Activated CD4-positive, CD25-positive, alpha-beta regulatory T cell (primary cell): Measurements from ENCODE around the gene CHST4.
"Not testable (repeated sequence)": the region's sequence is repeated elsewhere in the genome, so short reads cannot be mapped to it uniquely, and the experiment has no call there.

ENCODE experiments used
- DNase-seq, 4 experiments: peaks; one replicate each; lab custom pipeline; 2025; lab: John Stamatoyannopoulos, UW

CHST4 gene

GRCh38 chr16:71526111-71526631 is at the start of gene CHST4:
Gene CHST4, plus strand, starts transcription at chr16:71526426. Its CDS starts 10,252 bp downstream, at chr16:71536678.
- DNase-seq: no peak

DNA sequence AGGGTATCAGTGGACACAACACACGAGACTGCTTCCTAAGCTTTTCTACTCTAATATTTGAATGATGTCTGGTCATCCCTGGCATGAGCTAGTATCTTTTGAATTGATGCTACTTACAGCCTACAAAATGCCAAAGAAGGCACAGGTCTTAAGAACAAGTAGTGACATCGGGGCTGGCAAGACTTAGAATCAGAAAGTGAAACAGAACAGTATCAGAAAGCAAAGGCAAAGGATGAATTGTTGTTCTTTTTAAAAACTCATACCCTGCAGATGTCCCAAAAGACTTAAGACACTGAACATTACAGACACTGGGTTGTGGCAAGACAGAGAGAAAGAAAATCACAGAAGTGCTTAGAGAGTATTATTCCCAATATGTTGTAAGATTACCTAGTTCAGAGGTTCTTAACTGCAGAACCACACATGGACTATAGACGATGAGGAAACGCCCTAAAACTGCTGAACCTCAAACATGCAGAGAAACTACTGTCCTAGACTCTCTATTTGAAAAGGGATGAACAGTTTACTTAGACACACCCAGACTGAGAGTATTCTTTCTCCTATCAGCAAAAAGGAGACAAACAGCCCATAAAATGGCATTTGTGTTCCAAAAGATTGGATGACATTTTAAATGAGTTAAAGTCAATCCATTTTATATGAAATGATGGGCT is 49.6 kb upstream of the CHST4 start:
- no peak for DNase-seq

DNA sequence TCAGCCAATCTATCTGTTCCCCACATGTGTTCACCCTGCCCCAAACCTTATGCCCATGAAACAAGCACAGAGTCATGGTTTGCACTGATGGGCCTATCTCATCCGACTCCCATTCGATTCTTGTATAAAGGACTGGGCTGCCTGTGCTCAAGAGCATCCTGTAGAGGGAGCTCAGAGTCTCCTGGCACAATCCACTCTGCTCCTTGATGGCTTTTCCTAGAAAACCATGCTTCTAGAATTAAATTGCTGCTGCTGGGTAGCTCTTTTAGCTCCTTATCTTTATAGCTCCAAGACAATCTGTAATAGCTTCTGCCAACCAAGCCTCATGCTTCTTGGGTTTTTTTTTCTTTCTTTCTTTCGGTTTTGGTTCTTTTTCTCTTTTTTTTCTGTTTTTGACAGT is 46.8 kb upstream of the CHST4 start:
- DNase-seq: no peak

GRCh38 chr16:71480956-71481355 is 45.3 kb upstream of the CHST4 start:
- no peak for DNase-seq

DNA sequence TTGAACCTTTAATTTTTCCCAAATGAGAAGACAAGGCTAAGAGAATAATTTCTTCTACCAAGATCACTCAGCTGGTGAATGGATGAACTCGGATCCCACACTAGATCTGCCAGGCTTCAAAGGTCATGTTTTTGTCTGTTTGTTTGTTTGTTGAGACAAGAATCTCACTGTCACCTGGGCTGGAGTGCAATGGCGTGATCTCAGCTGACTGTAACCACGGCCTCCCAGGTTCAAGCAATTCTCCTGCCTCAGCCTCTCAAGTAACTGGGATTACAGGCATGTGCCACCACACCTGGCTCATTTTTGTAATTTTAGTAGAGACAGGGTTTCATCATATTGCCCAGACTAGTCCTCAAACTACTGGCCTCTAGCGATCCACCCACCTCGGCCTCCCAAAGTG is 43.7 kb upstream of the CHST4 start:
- no peak for DNase-seq

DNA sequence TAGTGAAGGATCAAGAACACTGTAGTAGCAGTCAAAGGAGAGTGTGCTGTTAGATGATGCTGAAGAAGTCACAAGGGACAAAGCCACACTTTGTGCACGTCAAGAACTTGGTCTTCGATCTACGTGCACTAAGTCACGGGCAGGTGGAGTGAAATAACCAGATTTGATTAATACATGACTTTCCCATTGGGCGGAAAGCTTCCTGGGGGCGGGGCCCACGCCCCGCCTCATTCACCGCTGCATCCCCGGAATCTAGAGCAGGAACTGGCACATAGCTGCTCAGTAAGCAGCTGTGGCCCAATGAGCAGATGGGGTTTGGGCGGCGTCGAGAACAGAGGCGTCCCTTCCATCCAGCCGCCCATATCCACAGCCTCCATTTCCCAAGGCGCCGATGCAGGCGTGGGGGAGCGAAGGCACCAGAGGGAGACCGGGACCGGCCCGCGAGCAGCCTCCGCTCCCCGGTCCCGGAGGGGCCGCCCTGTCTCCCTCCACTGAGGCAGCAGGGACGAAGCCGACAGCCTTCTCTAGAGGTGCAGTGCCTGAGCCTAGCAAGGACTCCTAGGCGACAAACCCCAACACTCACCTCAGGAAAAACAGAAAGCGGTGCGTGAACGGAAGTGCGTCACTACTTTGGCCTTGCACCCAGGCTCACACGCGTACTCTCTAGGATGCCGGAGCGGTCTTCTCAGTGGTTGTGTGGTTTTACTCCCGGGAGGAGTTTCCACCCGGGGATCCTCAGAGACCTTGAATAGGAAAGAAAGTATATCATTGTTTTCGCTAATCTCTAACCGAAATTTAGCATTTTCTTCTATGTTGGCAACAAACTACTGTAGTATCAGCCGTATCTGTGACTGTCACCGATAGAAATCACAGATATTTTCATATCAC is 42.0 kb upstream of the CHST4 start:
- DNase-seq: peak; percentile 35 to 58 (median 54)

- no peak for DNase-seq
Observed at GRCh38 chr16:71489122-71489521, 37.1 kb upstream of the CHST4 start, which contains the start of gene ZNF19. Gene ZNF19, minus strand, starts transcription at chr16:71489324. Its CDS starts 7,210 bp downstream, at chr16:71482114.

DNA sequence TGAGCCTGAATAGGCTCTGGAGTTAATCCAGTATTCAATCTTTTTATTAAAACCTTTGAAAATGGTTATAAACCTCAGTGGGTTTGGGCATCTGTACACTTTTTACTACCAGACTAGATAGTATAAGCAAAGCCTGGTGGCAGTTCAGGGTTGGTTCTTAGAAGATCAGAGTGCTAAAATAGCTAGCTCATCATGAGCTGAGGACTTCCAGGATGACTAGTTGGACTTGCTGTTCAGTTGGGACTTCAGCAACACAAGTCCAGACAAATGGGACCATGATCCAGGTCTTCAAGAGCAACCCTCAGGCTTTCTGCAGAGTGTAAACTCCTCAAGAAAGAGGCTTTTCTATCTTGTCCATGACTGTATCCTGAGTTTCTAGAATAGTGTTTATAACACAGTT is 35.9 kb upstream of the CHST4 start:
- no peak for DNase-seq

DNA sequence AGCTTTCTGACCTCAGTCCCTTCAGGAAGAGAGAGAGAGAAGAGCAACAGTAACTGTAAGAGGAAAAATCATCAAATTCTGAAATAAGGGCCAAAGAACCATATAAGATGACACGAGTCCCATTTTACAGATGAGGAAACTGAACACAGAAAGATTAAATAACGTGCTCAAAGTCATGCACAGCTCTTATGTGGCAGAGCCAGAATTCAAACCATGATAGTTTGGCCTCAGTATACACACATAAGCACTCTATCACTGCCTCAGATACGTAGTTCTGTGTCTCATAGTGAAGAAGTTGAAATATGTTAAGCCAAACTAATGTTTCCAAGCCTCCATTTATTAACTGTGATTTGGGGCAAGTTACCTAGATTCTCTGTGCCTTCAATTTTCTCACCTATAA is 35.2 kb upstream of the CHST4 start:
- DNase-seq: no peak

DNA sequence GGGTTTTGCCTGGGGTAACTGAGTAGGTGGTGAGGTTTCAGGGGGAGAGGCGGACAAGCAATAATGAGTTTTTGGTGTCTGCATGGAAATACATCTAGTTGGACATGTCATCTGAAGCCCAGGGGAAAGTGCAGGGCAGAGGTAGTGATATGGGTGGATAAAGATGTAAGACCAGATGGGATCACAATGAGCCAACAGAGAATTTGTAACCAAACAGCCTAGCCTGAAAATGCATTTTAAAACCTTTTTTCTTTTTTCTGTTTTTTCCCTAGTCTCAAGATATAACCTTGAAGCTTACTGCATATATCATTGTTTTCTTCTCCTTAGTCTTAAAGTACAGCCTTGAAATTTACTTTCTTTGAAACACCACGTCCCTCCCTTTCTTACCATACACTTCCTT is 33.4 kb upstream of the CHST4 start:
- no peak for DNase-seq

DNA sequence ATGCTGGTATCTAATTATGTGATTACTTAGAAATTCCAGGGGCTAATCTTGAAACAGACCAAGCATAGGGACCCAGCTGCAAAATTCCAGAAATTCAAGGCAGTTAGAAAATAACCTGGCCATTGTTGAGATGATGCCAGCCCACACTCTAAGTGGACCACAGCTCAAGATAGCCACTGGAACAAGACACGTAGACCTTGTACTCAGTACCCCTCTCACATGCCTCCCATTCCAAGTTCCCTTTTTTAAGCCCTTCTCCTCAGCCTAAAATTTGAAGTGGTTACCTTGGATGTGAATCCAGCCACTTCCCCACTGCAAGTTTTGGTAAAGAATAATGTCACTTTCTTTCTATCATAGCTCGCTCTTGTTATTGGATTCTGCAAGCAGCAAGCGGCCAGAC is 33.0 kb upstream of the CHST4 start:
- DNase-seq: no peak

GRCh38 chr16:71498031-71498430 is 28.2 kb upstream of the CHST4 start:
- DNase-seq: no peak

GRCh38 chr16:71499775-71500364 is 26.4 kb upstream of the CHST4 start:
- peak in 2 of 4 experiments; percentile 4 to 11 for DNase-seq

DNA sequence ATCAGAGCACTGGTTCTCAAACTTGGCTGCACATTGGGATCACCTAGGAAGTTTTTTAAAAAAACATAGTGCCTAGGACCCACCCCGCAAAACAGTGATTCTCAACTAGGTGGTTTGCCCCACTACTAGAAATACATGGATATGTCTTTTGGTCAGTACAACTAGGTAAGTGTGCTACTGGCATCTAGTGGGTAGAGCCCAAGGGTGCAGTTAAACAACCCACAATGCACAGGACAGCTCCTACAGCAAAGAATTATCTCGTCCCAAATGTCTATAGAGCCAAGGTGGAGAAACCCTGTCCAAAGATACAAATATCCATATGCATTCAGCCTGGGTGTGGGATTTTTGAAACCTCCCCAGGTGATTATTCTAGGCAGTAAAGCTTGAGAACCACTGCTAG is 25.3 kb upstream of the CHST4 start:
- DNase-seq: no peak

GRCh38 chr16:71501547-71501946 is 24.7 kb upstream of the CHST4 start:
- no peak for DNase-seq

- DNase-seq: not testable (repeated sequence)
Observed at GRCh38 chr16:71504051-71504450, 22.2 kb upstream of the CHST4 start.

DNA sequence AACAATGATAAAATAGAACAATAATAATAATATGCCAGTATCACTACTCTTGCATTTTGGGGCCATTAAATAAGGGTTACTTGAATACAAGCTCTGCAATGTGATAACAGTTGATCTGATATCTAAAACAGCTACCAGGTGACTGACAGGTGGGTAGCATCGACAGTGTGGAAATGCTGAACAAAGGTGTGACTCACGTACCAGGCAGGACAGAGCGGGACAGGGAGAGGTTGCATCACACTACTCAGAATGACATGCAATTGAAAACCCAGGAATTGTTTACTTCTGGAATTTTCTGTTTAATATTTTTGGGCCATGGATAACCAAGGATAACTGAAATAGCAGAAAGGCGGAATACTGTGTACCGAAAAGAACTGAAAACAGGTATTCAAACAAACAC is 21.3 kb upstream of the CHST4 start:
- DNase-seq: no peak

GRCh38 chr16:71507061-71507460 is 19.2 kb upstream of the CHST4 start:
- no peak for DNase-seq

DNA sequence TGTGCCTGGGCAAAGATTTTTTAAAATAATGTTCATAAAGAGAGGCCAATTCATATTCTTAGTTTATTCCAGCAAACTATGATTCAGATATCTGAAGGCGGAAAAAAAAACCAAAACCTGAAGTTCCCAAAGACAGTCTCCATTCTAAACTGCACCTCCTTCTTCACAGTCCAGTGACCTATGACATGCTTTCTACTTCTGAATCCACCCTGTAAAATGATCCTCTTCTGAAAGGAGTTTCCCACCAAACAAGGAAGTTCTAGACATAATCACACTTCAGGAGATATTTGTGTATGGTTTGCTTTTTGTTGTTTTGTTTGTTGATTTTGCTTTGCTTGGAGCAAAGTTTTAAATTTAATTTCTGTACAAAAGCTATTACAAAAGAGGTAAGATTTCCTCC is 12.9 kb upstream of the CHST4 start:
- DNase-seq: no peak

- DNase-seq: no peak
Observed at GRCh38 chr16:71514476-71514875, 11.8 kb upstream of the CHST4 start.

DNA sequence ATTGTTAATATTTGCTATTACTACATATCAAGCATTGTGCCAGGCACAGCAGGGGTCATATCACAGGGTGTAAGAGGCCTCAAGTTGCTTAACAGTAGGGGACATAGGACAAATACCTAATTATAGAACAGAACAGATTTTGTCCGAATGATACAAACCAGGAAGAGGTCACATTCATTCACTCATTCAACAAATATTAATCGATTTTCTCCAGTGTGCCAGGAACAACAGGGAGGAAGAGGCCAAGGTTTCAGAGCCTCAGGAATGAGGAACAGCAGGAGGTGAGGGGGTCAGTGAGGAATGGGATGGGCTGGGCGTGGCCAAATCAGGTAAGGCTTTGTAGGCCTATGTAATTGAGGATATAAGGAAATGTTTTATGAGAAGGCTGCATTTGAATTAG is 11.2 kb upstream of the CHST4 start:
- no peak for DNase-seq

- DNase-seq: no peak
Observed at GRCh38 chr16:71520550-71520949, 5.7 kb upstream of the CHST4 start.
